HG03066 (cell line): Measurements from ENCODE around the gene RBM44.
"Not testable (repeated sequence)": the region's sequence is repeated elsewhere in the genome, so short reads cannot be mapped to it uniquely, and the experiment has no call there.

Experiments
- ATAC-seq: cut with Tn5 transposase; IDR thresholded peaks from one replicate; pipeline ENCODE4 v1.9.1; 2021; ENCODE audit warnings: low read depth; ENCODE audit not compliant: unreplicated experiment

The RBM44 gene

DNA sequence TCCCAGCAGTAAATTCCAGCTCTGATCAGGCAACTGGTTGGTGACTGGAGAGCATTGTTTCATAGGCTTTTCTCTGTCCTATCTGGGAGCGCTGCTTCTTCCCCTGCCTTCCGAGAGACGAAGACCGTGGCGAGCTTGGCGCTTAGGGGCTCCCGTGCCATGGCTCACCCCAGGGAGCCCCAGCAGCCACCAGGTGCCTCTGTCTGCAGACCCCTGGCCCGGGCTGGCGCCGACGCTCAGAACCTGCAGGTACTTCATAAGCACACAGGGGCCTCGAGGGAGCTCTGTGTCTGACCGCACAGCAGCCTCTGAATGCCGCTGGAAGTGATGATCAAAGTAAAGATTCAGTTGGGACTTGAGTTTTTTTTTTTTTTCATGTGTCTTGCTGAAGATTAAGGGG, 19.1 kb upstream of the RBM44 start:
- ATAC-seq, result no peak

DNA sequence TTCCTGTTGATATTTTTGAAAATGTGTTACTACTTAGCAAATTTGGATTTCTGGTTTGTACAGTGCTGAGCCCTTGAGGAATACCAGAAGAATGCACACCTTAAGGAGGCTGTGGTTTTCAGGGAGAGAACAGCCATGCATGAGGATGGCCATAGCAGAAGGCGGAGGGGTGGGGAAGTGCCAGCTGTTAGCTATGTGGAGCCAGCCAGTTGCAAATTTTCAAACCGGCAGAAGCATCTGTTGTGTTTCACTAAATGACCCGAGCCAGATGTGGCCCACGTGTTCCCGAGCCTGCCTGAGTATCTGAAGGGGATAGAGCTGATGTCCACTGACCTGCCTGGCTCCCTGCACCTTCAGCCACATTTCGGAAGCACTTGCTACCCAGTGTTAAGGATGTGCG, 16.4 kb upstream of the RBM44 start:
- no peak for ATAC-seq

DNA sequence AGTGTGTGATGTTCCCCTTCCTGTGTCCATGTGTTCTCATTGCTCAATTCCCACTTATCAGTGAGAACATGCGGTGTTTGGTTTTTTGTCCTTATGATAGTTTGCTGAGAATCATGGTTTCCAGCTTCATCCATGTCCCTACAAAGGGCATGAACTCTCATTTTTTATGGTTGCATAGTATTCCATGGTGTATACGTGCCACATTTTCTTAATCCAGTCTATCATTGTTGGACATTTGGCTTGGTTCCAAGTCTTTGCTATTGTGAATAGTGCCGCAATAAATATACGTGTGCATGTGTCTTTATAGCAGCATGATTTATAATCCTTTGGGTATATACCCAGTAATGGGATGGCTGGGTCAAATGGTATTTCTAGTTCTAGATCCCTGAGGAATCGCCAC, 14.9 kb upstream of the RBM44 start:
- not testable (repeated sequence) for ATAC-seq

DNA sequence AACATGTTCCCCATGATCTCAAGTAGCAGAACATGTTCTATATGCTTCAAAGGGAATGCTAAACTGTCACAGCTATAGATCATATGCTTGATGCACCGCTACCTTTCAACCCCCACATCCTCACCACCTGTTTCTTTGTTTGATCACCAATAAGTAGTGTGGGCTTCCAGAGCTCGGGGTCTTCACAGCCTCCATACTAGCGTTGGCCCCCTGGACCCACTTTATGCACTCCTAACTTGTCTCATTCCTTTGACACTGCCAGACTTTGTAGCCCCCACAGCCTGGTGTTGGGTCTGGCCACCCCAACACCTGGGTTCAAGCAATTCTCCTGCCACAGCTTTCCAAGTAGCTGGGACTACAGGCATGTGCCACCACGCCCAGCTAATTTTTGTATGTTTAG, 11.6 kb upstream of the RBM44 start:
- no peak for ATAC-seq

DNA sequence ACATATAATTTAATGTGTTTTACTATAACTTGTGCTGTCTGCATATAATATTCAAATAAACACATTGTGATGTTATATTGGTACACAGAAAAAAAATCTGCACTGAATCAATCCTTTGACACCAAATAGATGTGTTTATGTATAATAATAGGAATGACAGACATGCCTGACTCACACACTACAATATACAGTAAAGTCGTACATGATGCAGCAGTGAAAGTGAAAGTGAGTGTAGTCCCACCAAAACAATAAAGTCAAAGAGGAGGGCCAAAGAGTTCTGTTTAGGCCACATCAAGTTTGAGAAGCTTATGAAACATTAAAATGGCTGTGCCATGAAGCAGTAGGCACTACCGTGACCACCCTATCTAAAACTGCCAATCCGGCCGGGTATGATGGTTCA, 8.2 kb upstream of the RBM44 start:
- ATAC-seq, result no peak

DNA sequence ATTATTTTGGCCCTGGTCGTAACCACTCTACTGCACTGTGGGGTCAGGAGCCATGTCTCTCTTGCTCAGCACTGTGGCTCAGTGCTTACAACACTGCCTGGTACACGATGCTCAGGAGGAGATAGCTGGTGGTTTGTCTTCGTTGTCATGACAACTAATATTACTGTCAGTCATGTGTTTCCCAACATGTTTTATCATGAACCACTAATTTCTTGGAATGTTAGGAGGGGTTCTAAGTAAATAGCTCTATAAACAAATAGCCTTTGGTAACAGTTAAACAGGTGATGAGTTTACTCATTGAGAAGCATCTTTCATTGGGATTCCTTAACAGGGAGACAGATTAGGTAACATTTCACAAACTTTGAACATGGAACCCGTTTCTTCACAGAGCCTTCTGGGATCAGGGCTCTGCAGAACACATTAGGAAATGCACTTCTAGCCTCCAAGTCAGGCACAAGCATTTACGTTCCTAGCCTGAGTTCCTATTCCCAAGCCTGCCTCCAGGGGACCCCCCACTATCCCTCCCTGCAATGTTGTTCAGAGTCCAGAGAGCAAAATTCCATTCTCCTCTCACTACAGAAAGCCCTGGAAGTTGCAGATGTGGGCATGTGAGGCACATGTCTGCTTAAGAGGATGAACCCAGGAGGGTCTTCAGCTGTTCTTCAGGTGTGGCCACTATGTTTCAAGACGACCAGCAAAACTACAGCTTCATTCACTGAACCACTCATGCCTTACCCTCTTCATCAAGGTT, 6.4 kb upstream of the RBM44 start:
- ATAC-seq, result no peak

DNA sequence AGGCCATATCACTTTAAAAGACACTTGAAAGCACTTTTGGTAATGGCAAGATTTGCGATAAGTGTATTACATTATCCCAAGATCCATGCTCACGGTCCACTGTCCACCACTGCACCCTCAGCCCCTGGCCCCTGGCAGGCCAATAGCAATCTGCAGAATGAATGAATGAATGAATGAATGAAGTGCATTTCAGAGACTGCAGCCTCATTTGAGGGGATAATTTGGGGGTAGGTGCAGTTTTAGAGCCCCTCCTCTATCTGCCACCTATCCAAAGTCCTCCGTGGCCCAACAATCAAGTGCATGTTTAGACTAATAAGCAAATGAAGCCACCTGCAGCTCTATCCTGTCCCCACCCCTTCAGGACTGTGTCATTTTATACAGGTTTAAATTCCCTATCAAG, 1.3 kb upstream of the RBM44 start:
- no peak for ATAC-seq

DNA sequence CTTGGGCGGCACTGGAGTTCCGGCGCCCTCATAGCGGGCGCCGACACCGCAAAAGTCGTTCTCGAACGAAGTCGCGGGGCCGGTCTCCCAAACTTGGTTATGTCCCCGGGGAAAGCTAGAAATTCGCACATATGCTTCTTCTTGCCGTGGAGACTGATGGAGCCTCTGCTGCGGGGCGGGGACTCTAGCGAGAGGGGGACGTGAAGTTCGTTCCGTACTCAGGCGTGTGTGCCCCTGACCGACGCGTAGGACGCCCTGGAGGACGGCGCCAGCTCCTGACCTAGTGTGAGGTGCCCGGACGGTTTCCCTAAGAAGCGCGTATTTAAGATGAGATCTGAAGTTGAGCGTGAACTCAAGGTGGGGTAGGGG, 465 bp downstream of the RBM44 start:
- no peak for ATAC-seq

DNA sequence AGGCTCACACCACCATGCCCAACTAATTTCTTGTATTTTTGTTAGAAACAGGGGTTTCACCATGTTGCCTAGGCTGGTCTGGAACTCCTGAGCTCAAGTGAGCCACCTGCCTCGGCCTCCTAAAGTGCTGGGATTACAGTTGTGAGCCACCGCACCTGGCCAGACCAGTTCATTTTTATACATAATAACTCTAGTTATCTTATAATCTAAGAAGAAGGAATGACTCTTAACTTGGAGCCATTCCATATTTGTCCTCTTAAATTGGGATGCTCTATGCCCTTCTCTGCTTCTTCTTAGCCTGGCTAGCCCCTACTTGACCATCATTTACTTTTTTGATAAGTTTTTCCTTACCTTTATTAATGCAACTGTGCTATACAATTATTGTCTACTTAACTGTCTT, 2.9 kb downstream of the RBM44 start:
- ATAC-seq, result no peak

DNA sequence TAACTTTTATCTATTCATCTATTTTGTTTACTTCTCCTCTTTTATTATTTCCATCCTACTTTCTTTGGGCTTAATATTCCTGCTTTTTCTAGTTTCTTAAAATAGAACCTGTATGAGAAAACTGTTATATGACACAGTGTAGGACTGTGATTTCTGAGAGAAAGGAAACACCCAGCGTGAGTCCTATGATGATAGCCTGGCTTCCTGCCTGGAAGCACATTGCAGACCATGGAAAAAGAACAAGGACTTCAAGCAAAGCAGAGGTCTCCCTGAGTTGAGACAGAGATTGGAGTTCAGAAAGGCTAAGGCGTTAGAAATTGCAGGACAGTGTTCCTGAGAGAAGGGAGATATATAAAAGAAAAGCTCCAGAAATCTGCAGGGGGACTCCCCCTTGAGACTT, 7.8 kb downstream of the RBM44 start:
- no peak for ATAC-seq

DNA sequence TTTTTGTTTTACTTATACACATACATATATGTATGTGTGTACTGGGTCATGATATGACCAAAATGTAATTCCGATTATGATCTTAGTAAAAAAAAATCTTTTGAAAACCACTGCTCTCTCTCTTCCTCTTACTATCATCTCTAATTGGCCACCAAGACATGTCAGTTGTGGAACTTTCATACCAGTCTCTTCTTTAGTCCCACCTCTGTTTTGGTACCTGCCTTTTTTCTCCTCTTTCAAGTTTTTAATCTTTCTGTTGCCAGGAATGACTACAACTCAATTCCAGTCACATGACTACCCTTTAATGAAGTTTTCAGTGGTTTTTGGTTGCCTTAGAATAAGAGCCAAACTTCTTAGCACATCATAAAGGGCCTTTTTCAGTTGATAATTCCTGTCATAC, 17.1 kb downstream of the RBM44 start:
- no peak for ATAC-seq

DNA sequence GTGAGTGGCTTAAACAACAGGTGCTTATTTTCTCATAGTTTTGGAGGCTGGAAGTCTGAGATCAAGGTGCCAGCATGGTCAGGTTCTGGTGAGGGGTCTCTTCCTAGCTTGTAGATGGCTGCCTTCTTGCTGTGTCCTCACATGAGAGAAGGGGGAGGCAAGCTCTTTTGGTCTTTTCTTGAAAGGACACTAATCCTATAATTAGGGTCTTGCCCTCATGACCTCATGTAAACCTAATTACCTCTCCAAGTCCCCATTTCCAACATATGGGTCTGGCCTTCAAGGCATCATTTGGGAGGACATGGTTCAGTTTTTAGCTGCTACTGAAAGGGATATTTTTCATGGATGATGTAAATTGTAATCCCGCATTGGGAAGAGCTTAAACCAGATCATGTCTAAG, 18.0 kb downstream of the RBM44 start:
- ATAC-seq, result no peak

DNA sequence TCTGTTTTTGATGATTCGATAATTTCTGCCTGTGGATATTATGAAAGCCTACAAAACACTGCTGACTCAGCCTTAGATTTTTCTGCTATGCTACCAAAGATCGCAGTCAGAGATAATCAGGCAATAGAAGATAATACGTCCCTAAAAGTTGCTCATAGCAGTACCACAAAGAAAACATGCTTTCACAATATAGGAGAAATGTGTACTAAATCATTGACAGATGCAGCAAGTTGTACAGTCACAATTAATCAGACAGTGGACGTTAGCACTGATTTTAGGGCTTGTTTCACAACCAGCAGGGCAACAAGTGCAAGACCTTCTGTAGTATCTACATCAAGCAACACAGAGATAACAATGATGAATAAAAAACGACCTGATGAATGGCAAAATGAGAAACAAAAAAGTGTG, 19.5 kb downstream of the RBM44 start:
- no peak for ATAC-seq

DNA sequence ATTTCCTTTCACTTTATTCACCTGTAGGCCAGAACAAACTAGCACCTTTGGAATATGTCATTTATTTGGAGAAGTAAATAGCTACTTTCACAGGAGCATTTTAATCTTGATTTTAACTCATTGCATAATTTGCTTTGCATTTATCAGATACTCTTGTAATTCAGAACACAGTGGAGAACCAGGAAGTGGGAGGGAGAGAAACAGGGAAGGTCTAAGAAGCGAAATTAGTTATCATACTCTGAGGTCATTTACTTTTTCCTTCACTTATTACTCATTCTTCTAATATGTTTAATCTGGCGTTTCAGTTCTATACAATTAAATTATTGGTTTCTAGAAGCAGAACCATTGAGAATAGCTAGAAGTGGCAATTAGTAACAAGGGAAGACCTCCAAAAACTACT, 20.7 kb downstream of the RBM44 start:
- no peak for ATAC-seq

DNA sequence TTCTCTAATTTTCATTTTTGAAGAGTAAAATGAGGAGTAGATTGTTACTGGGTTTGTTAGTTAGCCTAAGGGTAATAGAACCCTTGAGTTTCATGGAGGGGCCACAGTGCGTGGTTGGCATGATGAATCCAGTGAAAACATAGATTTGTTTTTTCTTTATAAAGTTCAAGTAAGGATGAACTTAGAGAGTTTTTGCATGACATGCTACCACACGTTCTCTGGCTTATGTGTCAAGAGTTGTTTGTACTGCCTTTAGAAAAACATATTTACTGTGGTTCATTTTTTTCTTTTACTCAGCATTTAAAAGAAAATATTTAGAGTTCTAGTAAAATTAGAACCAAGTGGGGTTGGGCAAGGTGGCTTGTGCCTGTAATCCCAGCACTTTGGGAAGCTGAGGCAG, 21.8 kb downstream of the RBM44 start:
- ATAC-seq, result no peak

DNA sequence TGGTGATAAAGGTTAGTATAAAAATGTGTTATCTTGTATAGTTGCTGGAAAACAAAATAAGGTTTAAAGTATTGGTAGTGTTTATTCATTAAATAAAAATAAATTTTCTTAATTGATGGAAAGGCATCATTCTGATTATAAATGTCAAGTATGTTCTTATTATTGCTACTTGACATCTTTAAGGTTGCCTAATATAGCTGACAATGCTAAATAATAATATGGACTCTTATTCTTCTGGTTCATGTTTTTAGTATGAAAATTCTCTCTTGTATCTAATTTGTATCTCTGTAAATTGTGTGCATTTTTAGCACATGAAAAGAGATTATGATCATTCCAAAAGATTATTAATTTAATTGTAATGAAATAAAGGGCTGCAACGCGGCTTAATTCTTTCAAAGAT, 25.0 kb downstream of the RBM44 start:
- ATAC-seq, result no peak

DNA sequence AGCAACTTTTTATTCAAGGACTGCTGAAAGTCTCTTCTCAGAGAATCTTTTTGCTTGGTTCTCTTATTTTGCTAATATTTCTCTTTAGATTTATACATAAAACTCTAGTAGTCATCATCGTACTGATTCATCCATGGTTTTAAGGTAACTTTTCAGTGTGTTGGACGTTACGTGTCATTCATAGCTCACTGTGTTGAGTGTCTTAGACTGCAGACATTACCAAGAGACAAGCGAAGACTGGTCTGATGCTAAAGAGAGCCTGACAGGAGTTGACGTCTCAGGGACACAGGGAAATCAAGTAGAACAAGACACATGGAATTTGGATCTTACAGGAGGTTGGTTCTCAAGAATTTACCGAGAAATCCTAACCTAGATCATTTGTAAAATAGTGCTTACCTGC, 25.5 kb downstream of the RBM44 start:
- ATAC-seq, result no peak

DNA sequence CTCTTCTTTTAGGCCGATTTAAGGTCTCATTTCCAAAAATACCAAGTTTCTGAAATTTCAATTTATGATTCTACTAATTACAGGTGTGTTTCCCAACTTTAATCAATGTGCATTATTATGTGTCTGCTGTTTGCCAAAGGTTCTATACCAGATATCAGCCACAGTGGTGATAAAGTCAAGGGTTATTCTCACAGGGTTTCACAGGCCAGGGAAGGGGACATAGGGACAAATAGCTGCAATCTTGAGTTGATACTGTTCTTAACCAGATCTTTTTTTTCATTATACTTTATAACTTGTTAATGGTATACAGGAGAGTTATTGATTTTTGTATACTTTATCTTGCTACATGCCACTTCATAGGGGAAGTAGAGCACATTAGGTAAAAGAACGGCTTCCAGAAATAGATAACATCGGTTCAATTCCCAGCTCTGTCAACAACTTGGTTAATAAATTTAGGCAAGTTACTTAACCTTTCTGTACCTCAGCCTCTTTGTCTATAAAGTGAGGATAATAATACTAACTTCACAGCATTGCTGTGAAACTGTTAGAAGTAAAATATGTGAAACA, 28.9 kb downstream of the RBM44 start:
- no peak for ATAC-seq

DNA sequence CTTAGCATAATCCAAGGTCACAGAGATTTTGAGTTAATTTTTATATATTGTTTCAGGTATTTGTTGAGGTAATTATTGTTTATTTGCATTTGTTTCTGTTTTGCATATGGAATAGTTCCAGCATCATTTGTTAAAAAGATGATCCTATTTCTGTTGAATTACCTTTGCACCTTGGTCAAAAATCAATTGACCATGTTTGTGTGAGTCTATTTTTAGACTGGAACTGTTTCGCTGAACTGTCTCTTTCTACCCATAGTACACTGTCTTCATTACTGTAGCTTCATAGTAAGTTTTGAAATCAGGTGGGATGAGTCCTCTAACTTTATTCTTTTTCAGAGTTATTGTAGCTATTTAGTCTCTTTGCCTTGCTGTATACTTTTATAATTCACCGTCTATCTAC, 31.9 kb downstream of the RBM44 start:
- ATAC-seq, result no peak

DNA sequence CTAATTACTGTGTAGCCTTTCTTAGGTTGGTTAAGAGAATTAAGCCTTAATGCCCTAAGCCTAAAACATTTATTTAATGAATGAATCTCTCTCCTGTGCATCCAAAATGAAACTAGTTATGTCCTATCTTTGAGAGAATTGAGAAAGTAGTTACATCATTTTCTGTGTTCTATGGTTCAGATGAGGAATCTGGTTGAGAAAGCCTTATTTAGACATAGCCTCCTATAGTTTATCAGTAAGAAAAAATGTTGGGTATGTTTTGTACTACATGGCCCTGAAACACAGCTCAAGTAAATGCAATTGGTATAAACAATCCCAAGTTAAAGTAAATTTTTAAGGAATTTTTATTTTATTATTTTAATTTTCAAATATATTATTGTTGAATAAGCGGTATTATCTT, 35.0 kb downstream of the RBM44 start:
- no peak for ATAC-seq

DNA sequence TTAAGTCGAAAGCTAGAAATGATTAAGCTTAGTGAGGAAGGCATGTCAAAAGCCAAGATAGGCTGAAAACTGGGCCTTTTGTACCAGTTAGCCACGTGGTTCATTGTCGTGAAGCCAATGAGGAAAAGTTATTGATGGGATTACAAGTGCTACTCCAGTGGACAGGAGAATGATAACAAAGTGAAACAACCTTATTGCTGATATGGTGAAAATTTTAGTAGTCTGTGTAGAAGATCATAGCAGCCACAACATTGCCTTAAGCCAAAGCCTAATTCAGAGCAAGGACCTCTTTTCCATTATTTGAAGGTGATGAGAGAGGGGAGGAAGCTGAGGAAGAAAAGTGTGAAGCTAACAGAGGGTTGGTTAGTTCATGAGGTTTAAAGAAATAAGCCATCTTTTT, 36.8 kb downstream of the RBM44 start:
- no peak for ATAC-seq

DNA sequence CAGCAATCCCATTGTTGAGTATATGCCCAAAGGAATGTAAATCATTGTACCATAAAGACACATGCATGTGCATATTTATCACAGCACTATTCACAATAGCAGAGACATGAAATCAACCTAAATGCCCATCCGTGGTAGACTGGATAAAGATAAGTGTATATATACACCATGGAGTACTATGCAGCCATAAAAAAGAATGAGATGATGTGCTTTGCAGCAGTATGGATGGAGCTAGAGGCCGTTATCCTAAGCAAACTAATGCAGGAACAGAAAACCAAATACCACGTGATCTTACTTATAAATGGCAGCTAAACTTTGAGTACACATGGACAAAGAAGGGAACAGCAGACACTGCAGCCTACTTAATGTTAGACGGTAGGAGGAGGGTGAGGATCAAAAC, 42.5 kb downstream of the RBM44 start:
- ATAC-seq, result no peak

DNA sequence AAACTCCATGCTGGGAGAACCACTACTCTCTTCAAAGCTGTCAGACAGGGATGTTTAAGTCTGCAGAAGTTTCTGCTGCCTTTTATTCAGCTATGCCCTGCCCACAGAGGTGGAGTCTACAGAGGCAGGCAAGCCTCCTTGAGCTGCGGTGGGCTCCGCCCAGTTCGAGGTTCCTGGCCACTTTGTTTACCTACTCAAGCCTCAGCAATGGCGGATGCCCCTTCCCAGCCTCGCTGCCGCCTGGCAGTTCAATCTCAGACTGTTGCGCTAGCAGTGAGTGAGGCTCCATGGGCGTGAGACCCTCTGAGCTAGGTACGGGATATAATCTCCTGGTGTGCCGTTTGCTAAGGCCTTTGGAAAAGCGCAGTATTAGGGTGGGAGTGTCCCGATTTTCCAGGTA, 50.4 kb downstream of the RBM44 start:
- ATAC-seq, result not testable (repeated sequence)
